B cell (primary cell): ENCODE data around the gene MDP1.

Experiments used
- EZH2 ChIP-seq: IDR thresholded peaks from 2 replicates; pipeline ENCODE4 v1.6.1; 2012; ENCODE audit warnings: borderline replicate concordance, low read depth, mild to moderate bottlenecking, moderate library complexity, low read length; ENCODE audit not compliant: insufficient read depth, poor library complexity, severe bottlenecking
- TF ChIP-seq, protein P1 (sequence below): fragments of 200-600 bp; IDR thresholded peaks from one replicate; pipeline ENCODE4 v1.8.0; 2022; ENCODE audit warnings: antibody characterized with exemption, mild to moderate bottlenecking

DNA sequence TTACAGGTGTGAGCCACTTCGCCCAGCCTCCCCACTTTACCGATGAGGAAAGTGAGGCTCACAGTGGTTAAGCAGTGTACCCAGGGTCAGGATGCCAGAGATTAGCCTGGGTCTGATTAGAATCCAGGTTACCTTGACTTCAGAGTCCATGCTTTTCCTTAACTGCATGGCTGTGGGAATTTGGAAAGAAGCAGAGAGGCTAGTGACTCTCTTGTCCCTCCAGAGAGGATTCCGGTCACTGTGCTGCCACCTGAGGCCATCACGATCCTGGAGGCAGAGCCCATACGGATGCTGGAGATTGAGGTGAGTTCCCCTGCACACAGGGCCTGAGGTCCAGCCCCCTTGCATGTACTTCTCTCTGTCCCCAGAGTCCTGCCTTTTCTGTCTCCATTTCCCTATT, 39.3 kb downstream of the MDP1 start:
- TF ChIP-seq, protein P1, sequence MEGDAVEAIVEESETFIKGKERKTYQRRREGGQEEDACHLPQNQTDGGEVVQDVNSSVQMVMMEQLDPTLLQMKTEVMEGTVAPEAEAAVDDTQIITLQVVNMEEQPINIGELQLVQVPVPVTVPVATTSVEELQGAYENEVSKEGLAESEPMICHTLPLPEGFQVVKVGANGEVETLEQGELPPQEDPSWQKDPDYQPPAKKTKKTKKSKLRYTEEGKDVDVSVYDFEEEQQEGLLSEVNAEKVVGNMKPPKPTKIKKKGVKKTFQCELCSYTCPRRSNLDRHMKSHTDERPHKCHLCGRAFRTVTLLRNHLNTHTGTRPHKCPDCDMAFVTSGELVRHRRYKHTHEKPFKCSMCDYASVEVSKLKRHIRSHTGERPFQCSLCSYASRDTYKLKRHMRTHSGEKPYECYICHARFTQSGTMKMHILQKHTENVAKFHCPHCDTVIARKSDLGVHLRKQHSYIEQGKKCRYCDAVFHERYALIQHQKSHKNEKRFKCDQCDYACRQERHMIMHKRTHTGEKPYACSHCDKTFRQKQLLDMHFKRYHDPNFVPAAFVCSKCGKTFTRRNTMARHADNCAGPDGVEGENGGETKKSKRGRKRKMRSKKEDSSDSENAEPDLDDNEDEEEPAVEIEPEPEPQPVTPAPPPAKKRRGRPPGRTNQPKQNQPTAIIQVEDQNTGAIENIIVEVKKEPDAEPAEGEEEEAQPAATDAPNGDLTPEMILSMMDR, result no peak
- TF ChIP-seq EZH2, result no peak
